ENCODE data around the gene ATF6. TPM values are rescaled to one million over a fixed set of nuclear protein-coding genes. Genes with fewer than 3 reads are reported as not detected.

ATF6 gene
- total and polyA plus RNA-seq, 2 of the 8 experiments (the other 6 are each of a cell fraction or from before 2014, with no cell fraction given), result 4.6 to 10.0 TPM

DNA sequence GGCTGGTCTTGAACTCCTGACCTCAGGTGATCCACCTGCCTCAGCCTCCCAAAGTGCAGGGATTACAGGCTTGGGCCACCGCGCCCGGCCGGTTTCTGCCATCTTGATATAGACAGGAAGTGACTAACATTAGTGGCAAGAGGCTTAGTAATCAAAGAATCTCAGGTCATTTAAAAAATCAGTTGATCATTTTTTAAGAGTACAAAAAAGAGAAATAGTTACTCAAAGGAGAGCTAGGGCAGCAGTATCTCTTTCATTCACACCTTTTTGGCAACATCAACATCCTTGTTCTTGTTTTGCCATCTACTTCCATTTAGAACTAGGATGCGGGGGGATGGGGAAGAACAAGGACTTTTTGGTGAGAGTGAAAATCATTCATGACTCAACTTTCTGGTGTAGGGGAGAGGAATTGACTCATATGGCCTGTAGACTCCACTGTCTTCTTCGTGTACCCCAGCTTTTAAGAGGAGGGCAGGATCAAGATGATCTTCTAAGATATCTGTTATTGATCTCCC is 36.0 kb upstream of the ATF6 start:
- Histone ChIP-seq H3K23me2 (ENCODE audit: low read depth, low read length) (peaks cover 12% of the 10 kb centered on the region), H2BK12ac (ENCODE audit: low read depth, low read length) (no peak overlapping the region), H3K4me3 (ENCODE audit: extremely low read depth in 1 of 4, insufficient read depth in 2 of 4, low read depth in 3 of 4, low read length in 4 of 4) (no peak overlapping the region), H3K56ac (replicated peaks; ENCODE audit: insufficient read length, low read depth, low read length) (no peak overlapping the region), H3K14ac (ENCODE audit: insufficient read length) (no peak overlapping the region), H4K91ac (replicated peaks; ENCODE audit: insufficient read length, low read length) (no peak overlapping the region), H3K9ac (replicated peaks in 1 of 4; ENCODE audit: extremely low read depth in 1 of 4, low read depth in 3 of 4, low read length in 3 of 4) (no peak overlapping the region), H3K4me1 (replicated peaks in 1 of 4; ENCODE audit: control insufficient read depth in 3 of 4, insufficient read depth in 4 of 4, low read length in 3 of 4) (peaks cover 2 to 8% (median 4%) of the 10 kb centered on the region in 4 experiments), H2BK5ac (ENCODE audit: low read depth, low read length) (no peak overlapping the region), H3K36me3 (ENCODE audit: control insufficient read depth in 2 of 4, insufficient read depth in 4 of 4, low read length in 3 of 4) (no peaks in the 10 kb centered on the region), H2BK15ac (ENCODE audit: low read length) (no peak overlapping the region), H2AK5ac (ENCODE audit: low read depth, low read length) (no peak overlapping the region), H2AFZ (ENCODE audit: low read length) (no peak overlapping the region), H3K23ac (ENCODE audit: insufficient read length) (no peak overlapping the region), H4K5ac (ENCODE audit: insufficient read length, low read depth, low read length) (no peak overlapping the region), H2BK20ac (ENCODE audit: low read length) (no peak overlapping the region), H3K4ac (replicated peaks; ENCODE audit: insufficient read length, low read depth, low read length) (no peak overlapping the region), H3K79me1 (ENCODE audit: low read depth, low read length) (no peaks in the 10 kb centered on the region), H2BK120ac (replicated peaks; ENCODE audit: low read depth, low read length) (no peak overlapping the region), H3K18ac (ENCODE audit: extremely low read depth, low read length) (no peak overlapping the region), H3K9me3 (ENCODE audit: insufficient read depth in 2 of 2, low read depth in 1 of 2, low read length in 1 of 2) (no peaks in the 10 kb centered on the region), H3K4me2 (ENCODE audit: insufficient read depth in 1 of 2, low read depth in 2 of 2, low read length in 2 of 2) (no peak overlapping the region), H3K27me3 (replicated peaks in 1 of 4; ENCODE audit: control insufficient read depth in 3 of 4, extremely low read depth in 1 of 4, insufficient read depth in 3 of 4, low read length in 3 of 4) (peaks cover 5 to 19% (median 15%) of the 10 kb centered on the region in 4 experiments), H4K20me1 (replicated peaks in 1 of 2; ENCODE audit: control insufficient read depth in 1 of 2, insufficient read depth in 2 of 2, low read length in 2 of 2) (peaks cover 0 to 1% of the 10 kb centered on the region in 2 experiments), H4K8ac (ENCODE audit: extremely low read depth, insufficient read depth, low read length) (no peak overlapping the region), H3K27ac (ENCODE audit: low read depth, low read length) (no peak overlapping the region), H3K79me2 (ENCODE audit: control insufficient read depth in 1 of 2, insufficient read depth in 2 of 2, low read length in 2 of 2) (no peaks in the 10 kb centered on the region)
- DNase-seq (ENCODE audit: low read depth in 1 of 2, low spot score in 2 of 2) (no peak), FAIRE-seq (no peak)
- ChIA-PET CTCF (ENCODE audit: partially characterized antibody) (interaction anchor here (0.6 to 1.0 kb wide), 2 partner anchors 11 to 70 kb away, joined by 3 to 4 read pairs; no protein-coding TSS in a partner anchor), POLR2A (ENCODE audit: partially characterized antibody) (interaction anchor here (1.2 kb wide), 1 partner anchor 19 kb away, joined by 3 read pairs; the partner anchor contains the start of gene DUSP12)
- WGBS, 2 experiments (ENCODE audit: extremely low coverage in 1 of 2, insufficient coverage in 1 of 2, insufficient read length in 1 of 2, insufficient replicate concordance in 2 of 2, low coverage in 1 of 2, low lambda C conversion rate in 2 of 2, missing lambda C conversion rate in 1 of 2), result 88% methylated on average over 6 of the region's 6 CpGs; no CpG with 5 or more reads in 1 of the 2 experiments

Data from H1 (cell line).